C4-2B (cell line): ENCODE data around the gene CDH12.

Source experiments
- CTCF ChIP-seq: fragments of 450-650 bp; conservative IDR thresholded peaks from 2 replicates; pipeline ENCODE4 v1.5.1; 2017; ENCODE audit warnings: mild to moderate bottlenecking
- ZFX ChIP-seq: fragments of 450-650 bp; IDR thresholded peaks from 2 replicates; pipeline ENCODE4 v1.6.1; 2017

GRCh38 chr5:22793463-22793862, 59.7 kb downstream of the CDH12 start:
- TF ChIP-seq CTCF = no peak
- no peak for TF ChIP-seq ZFX
